GM06990 (cell line): ENCODE results near the gene OGFRL1.

Experiments used
- DNase-seq: peaks from one replicate; pipeline ENCODE4 v3.0.0-alpha.2; 2011; ENCODE audit not compliant: insufficient read length; ENCODE audit errors: extremely low read depth
- H3K27me3 ChIP-seq: replicated peaks from 2 replicates; pipeline ENCODE4 v1.6.0; 2011; ENCODE audit warnings: low read length; ENCODE audit not compliant: control insufficient read depth, insufficient read depth
- H3K36me3 ChIP-seq: 2 replicates; pipeline ENCODE4 v1.5.1; 2011; ENCODE audit warnings: low read length; ENCODE audit not compliant: control insufficient read depth, insufficient read depth
- H3K4me3 ChIP-seq: replicated peaks from 2 replicates; pipeline ENCODE4 v1.5.1; 2011; ENCODE audit warnings: low read depth, mild to moderate bottlenecking, control low read depth, low read length
- CTCF ChIP-seq: IDR thresholded peaks from 2 replicates; pipeline ENCODE4 v1.5.1; 2011; ENCODE audit warnings: low read length, control low read depth, mild to moderate bottlenecking, inconsistent platforms; ENCODE audit not compliant: insufficient read depth, poor library complexity, severe bottlenecking

OGFRL1 gene

GRCh38 chr6:71277926-71278600 is 10.5 kb upstream of the OGFRL1 start:
- H3K36me3 ChIP-seq = no peaks in the 10 kb centered on the region

GRCh38 chr6:71279321-71279720 is 9.3 kb upstream of the OGFRL1 start:
- no peaks in the 10 kb centered on the region; the same call in 1 of the 2 replicates for H3K27me3 ChIP-seq
- no peak overlapping the region for H3K4me3 ChIP-seq
- no peak for DNase-seq
- H3K36me3 ChIP-seq = no peaks in the 10 kb centered on the region
- TF ChIP-seq CTCF = no peak

More at GRCh38 chr6:71277926-71278600, 10.5 kb upstream of the OGFRL1 start:
- no peak for DNase-seq
- Histone ChIP-seq H3K4me3 (no peak overlapping the region), H3K27me3 (no peaks in the 10 kb centered on the region; the same call in 1 of the 2 replicates)
- no peak for TF ChIP-seq CTCF

GRCh38 chr6:71279740-71280139 is 8.9 kb upstream of the OGFRL1 start:
- Histone ChIP-seq H3K4me3 (no peak overlapping the region), H3K27me3 (no peaks in the 10 kb centered on the region; the same call in 1 of the 2 replicates), H3K36me3 (no peaks in the 10 kb centered on the region)
- no peak for TF ChIP-seq CTCF
- DNase-seq = no peak

GRCh38 chr6:71280701-71281100 is 7.9 kb upstream of the OGFRL1 start:
- no peak overlapping the region for H3K4me3 ChIP-seq
- DNase-seq = no peak
- H3K27me3 ChIP-seq = no peaks in the 10 kb centered on the region; the same call in 1 of the 2 replicates
- TF ChIP-seq CTCF = no peak
- H3K36me3 ChIP-seq = no peaks in the 10 kb centered on the region

- no peaks in the 10 kb centered on the region for H3K27me3 ChIP-seq
- no peak for DNase-seq
- no peak for TF ChIP-seq CTCF
- H3K36me3 ChIP-seq = no peaks in the 10 kb centered on the region
- H3K4me3 ChIP-seq = no peak overlapping the region
Observed at GRCh38 chr6:71284785-71285184, 3.8 kb upstream of the OGFRL1 start.
